Measurements from ENCODE around the gene CDHR3. TPM values are rescaled to one million over a fixed set of nuclear protein-coding genes. Genes with fewer than 3 reads are reported as not detected.
A peak's percentile ranks its signal among the peaks of the same experiment; 100 is the strongest.

CDHR3 gene
- total and polyA plus RNA-seq, 4 donors, result 10.5 to 80.3 (median 36.0) TPM

- no peaks in the 10 kb centered on the region for H3K36me3 ChIP-seq (ENCODE audit: control insufficient read depth in 4 of 4, insufficient read depth in 4 of 4, low read length in 4 of 4)
- H3K27me3 ChIP-seq (ENCODE audit: control insufficient read depth in 3 of 3, insufficient read depth in 3 of 3, low read length in 2 of 3), result no peaks in the 10 kb centered on the region
- no peak for TF ChIP-seq CTCF (IDR thresholded peaks at IDR 0.05; ENCODE audit: control extremely low read depth, extremely low read depth)
- 78 to 93% methylated on average over 2 of the region's 2 CpGs for WGBS, 2 donors
- peaks cover 0 to 19% (median 13%) of the 10 kb centered on the region in 5 donors for H3K4me1 ChIP-seq (ENCODE audit: control insufficient read depth in 5 of 5, insufficient read depth in 5 of 5, low read length in 5 of 5)
- ATAC-seq (ENCODE audit: insufficient read depth, low FRiP score), result no peak
- no peak overlapping the region for H3K9ac ChIP-seq (ENCODE audit: insufficient read depth in 1 of 2, low read length in 2 of 2)
- H3K9me3 ChIP-seq (ENCODE audit: control insufficient read depth in 4 of 4, insufficient read depth in 3 of 4, low read length in 3 of 4), result no peaks in the 10 kb centered on the region
- no peak overlapping the region for H3K4me3 ChIP-seq
- no peak for DNase-seq
- H3K27ac ChIP-seq (ENCODE audit: low read depth in 1 of 2, low read length in 1 of 2), result no peak overlapping the region
Observed at GRCh38 chr7:106063692-106064091, 100.6 kb downstream of the CDHR3 start.

- Histone ChIP-seq H3K36me3 (ENCODE audit: control insufficient read depth in 4 of 4, insufficient read depth in 4 of 4, low read length in 4 of 4) (no peaks in the 10 kb centered on the region), H3K4me1 (ENCODE audit: control insufficient read depth in 5 of 5, insufficient read depth in 5 of 5, low read length in 5 of 5) (peaks cover 4 to 19% (median 13%) of the 10 kb centered on the region in 5 donors), H3K4me3 (no peak overlapping the region), H3K9me3 (ENCODE audit: control insufficient read depth in 4 of 4, insufficient read depth in 3 of 4, low read length in 3 of 4) (no peaks in the 10 kb centered on the region), H3K27me3 (ENCODE audit: control insufficient read depth in 3 of 3, insufficient read depth in 3 of 3, low read length in 2 of 3) (no peaks in the 10 kb centered on the region), H3K9ac (ENCODE audit: insufficient read depth in 1 of 2, low read length in 2 of 2) (no peak overlapping the region), H3K27ac (ENCODE audit: low read depth in 1 of 2, low read length in 1 of 2) (peak overlapping the region; percentile 13 to 75)
- ATAC-seq (ENCODE audit: insufficient read depth, low FRiP score) (no peak), DNase-seq (no peak)
- WGBS, 2 donors, result 78 to 85% methylated on average over 8 of the region's 8 CpGs
- TF ChIP-seq CTCF (IDR thresholded peaks at IDR 0.05; ENCODE audit: control extremely low read depth, extremely low read depth), result no peak
Observed at GRCh38 chr7:106064316-106064715, 101.3 kb downstream of the CDHR3 start.

GRCh38 chr7:106064771-106065574, 101.9 kb downstream of the CDHR3 start:
- H3K4me1 ChIP-seq (ENCODE audit: control insufficient read depth in 5 of 5, insufficient read depth in 5 of 5, low read length in 5 of 5), result peaks cover 4 to 19% (median 13%) of the 10 kb centered on the region in 5 donors
- no peak overlapping the region for H3K4me3 ChIP-seq
- no peak for TF ChIP-seq CTCF (IDR thresholded peaks at IDR 0.05; ENCODE audit: control extremely low read depth, extremely low read depth)
- H3K9me3 ChIP-seq (ENCODE audit: control insufficient read depth in 4 of 4, insufficient read depth in 3 of 4, low read length in 3 of 4), result no peaks in the 10 kb centered on the region
- no peaks in the 10 kb centered on the region for H3K27me3 ChIP-seq (ENCODE audit: control insufficient read depth in 3 of 3, insufficient read depth in 3 of 3, low read length in 2 of 3)
- WGBS, 2 donors, result 51 to 59% methylated on average over 14 of the region's 14 CpGs
- no peaks in the 10 kb centered on the region for H3K36me3 ChIP-seq (ENCODE audit: control insufficient read depth in 4 of 4, insufficient read depth in 4 of 4, low read length in 4 of 4)
- ATAC-seq (ENCODE audit: insufficient read depth, low FRiP score) (peak; percentile 81), DNase-seq (peak; percentile 79 to 92 (median 88))
- H3K27ac ChIP-seq (ENCODE audit: low read depth in 1 of 2, low read length in 1 of 2), result peak overlapping the region; percentile 26 to 75
- H3K9ac ChIP-seq (ENCODE audit: insufficient read depth in 1 of 2, low read length in 2 of 2), result no peak overlapping the region
